ENCODE measurements around the gene IL18BP. TPM values are rescaled to one million over a fixed set of nuclear protein-coding genes. Genes with fewer than 3 reads are reported as not detected.
A peak's percentile ranks its signal among the peaks of the same experiment; 100 is the strongest.

The IL18BP gene
- total RNA-seq, 1 donor from 2014 or later, result 9.6 TPM

DNA sequence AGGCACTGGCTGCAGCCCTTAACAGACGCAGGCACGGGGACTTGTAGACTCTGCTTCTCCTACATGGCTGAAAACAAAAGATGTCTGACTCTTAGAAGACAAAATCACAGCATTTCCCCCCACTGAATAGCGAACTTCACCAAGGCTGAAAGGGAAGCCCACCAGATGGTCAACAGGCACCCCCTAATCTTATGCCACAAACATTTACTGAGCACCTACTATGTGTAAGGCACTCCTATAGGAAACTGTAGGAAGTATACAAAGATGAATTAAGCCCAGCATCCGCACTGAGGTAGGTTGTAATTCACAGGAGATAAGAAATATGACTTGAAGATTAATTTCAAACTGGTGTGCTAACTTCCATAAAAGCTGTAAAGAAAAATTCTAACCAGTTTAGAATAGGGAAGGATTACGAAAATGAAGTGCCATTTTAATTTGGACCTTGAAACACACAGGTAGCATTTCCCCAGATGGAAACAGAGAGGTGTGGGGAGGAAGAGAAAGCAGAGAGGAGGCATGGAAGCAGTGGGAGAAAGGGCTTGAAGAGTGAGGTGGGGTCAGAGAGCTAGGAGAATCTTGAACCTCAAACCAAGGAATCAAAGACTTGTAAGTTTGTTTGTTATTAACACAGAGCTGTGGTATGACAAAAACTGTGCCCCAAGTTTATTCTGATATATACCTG, 43.5 kb downstream of the IL18BP start:
- no peaks in the 10 kb centered on the region for H3K9me3 Mint-ChIP-seq (ENCODE audit: unreplicated experiment)
- H3K27me3 Mint-ChIP-seq (ENCODE audit: unreplicated experiment), result no peaks in the 10 kb centered on the region
- DNase-seq (ENCODE audit: extremely low spot score, unreplicated experiment), result no peak
- no peaks in the 10 kb centered on the region for H3K36me3 Mint-ChIP-seq (ENCODE audit: unreplicated experiment)
- TF ChIP-seq, protein P1, sequence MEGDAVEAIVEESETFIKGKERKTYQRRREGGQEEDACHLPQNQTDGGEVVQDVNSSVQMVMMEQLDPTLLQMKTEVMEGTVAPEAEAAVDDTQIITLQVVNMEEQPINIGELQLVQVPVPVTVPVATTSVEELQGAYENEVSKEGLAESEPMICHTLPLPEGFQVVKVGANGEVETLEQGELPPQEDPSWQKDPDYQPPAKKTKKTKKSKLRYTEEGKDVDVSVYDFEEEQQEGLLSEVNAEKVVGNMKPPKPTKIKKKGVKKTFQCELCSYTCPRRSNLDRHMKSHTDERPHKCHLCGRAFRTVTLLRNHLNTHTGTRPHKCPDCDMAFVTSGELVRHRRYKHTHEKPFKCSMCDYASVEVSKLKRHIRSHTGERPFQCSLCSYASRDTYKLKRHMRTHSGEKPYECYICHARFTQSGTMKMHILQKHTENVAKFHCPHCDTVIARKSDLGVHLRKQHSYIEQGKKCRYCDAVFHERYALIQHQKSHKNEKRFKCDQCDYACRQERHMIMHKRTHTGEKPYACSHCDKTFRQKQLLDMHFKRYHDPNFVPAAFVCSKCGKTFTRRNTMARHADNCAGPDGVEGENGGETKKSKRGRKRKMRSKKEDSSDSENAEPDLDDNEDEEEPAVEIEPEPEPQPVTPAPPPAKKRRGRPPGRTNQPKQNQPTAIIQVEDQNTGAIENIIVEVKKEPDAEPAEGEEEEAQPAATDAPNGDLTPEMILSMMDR (IDR thresholded peaks at IDR 0.05), result no peak
- peaks cover 13% of the 10 kb centered on the region for H3K4me1 Mint-ChIP-seq (ENCODE audit: unreplicated experiment)
- no peak overlapping the region for H3K27ac Mint-ChIP-seq (ENCODE audit: unreplicated experiment)
- H3K4me3 Mint-ChIP-seq (ENCODE audit: unreplicated experiment), result no peak overlapping the region

DNA sequence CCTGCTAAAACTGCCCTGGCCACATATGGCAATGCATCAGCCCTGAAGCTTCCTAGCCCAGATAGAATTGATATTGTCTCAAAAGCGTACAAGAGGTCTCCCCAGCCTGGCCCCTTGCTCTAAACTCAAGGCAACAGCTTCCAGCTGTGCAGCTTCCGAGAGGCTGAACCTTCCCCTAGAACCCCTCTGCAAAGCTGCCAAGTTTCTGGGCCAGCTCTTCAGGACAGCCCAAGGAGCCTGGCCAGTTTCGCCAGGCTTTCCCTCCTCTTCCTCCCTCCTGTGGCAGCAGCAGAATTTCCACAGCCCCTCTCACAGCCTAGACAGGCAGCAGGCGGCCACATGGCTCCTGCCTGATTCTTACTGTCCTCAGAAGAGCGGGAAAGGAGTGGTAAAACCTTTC, 47.1 kb downstream of the IL18BP start:
- H3K27me3 Mint-ChIP-seq (ENCODE audit: unreplicated experiment), result no peaks in the 10 kb centered on the region
- TF ChIP-seq, protein P1 (IDR thresholded peaks at IDR 0.05), result no peak
- DNase-seq (ENCODE audit: extremely low spot score, unreplicated experiment), result no peak
- H3K36me3 Mint-ChIP-seq (ENCODE audit: unreplicated experiment), result no peaks in the 10 kb centered on the region
- H3K27ac Mint-ChIP-seq (ENCODE audit: unreplicated experiment), result no peak overlapping the region
- no peak overlapping the region for H3K4me3 Mint-ChIP-seq (ENCODE audit: unreplicated experiment)
- no peaks in the 10 kb centered on the region for H3K9me3 Mint-ChIP-seq (ENCODE audit: unreplicated experiment)
- peaks cover 13% of the 10 kb centered on the region for H3K4me1 Mint-ChIP-seq (ENCODE audit: unreplicated experiment)

DNA sequence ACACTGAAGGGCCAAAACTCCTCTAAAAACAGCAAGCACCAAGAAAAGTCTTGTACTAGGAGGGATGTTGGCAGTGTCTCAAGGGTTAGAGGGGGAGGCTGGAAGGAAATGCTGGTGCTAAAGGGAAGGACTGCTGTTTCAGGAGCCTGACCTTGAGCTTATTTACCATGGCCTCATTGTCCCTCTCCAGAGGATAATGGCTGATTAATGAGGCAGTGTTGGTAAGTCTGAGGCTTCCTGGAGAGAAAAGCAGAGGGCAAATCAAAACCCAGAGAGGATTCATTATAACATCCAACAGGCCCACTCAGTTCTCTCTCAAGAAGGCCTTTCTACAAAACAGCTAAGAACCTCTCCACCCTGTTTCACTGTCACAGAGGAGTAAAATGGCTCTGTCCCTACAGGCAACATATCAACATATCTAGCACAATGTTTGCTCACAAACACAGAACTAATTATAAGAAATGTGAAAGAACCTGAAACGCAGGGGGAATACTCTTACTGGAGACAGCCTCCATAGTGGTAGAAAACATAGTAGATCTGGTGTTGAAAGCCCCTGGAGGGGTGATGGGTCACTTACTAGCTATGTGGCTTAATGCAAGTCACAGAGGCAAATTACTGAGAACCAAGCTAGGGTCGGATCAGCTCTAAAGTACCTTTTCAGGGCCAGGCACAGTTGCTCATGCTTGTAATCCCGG, 50.2 kb downstream of the IL18BP start:
- no peak for DNase-seq (ENCODE audit: extremely low spot score, unreplicated experiment)
- Mint-ChIP-seq H3K4me1 (ENCODE audit: unreplicated experiment) (no peaks in the 10 kb centered on the region), H3K27ac (ENCODE audit: unreplicated experiment) (peak overlapping the region; percentile 44), H3K36me3 (ENCODE audit: unreplicated experiment) (no peaks in the 10 kb centered on the region), H3K9me3 (ENCODE audit: unreplicated experiment) (no peaks in the 10 kb centered on the region), H3K4me3 (ENCODE audit: unreplicated experiment) (no peak overlapping the region), H3K27me3 (ENCODE audit: unreplicated experiment) (no peaks in the 10 kb centered on the region)
- TF ChIP-seq, protein P1 (IDR thresholded peaks at IDR 0.05), result no peak

Other genes starting within 250 kb of the IL18BP start
- gene DEFB108B, start 165.7 kb upstream of the IL18BP start, total RNA-seq, result not detected in 2 replicates
- gene DEFB131B, start 120.5 kb upstream of the IL18BP start, total RNA-seq, result not detected in 2 replicates
- gene XNDC1N, start 70.3 kb upstream of the IL18BP start, total RNA-seq, result 9.4 and 11.8 TPM in 2 replicates
- gene RNF121, start 69.9 kb upstream of the IL18BP start, total RNA-seq, result 44.9 and 46.7 TPM in 2 replicates
- gene NUMA1, start 81.6 kb downstream of the IL18BP start, total RNA-seq, result 238 and 247 TPM in 2 replicates
- 9.1 and 10.9 TPM in 2 replicates for gene LRRC51, start 81.9 kb downstream of the IL18BP start, total RNA-seq
- 95.4 and 96.8 TPM in 2 replicates for gene LAMTOR1, start 104.4 kb downstream of the IL18BP start, total RNA-seq
- not detected in 2 replicates for gene TOMT, start 107.0 kb downstream of the IL18BP start, total RNA-seq
- 32.1 and 32.3 TPM in 2 replicates for gene ANAPC15, start 113.8 kb downstream of the IL18BP start, total RNA-seq
- gene FOLR3, start 136.8 kb downstream of the IL18BP start, total RNA-seq, result not detected in 2 replicates
- gene FOLR1, start 193.2 kb downstream of the IL18BP start, total RNA-seq, result not detected in 2 replicates
- not detected in 2 replicates for gene FOLR2, start 217.9 kb downstream of the IL18BP start, total RNA-seq
- 259 and 289 TPM in 2 replicates for gene INPPL1, start 225.9 kb downstream of the IL18BP start, total RNA-seq
- gene PHOX2A, start 245.3 kb downstream of the IL18BP start, total RNA-seq, result not detected in 2 replicates

Data from osteocyte (in vitro differentiated cells).